ENCODE data around the gene SLC43A2.

DNA sequence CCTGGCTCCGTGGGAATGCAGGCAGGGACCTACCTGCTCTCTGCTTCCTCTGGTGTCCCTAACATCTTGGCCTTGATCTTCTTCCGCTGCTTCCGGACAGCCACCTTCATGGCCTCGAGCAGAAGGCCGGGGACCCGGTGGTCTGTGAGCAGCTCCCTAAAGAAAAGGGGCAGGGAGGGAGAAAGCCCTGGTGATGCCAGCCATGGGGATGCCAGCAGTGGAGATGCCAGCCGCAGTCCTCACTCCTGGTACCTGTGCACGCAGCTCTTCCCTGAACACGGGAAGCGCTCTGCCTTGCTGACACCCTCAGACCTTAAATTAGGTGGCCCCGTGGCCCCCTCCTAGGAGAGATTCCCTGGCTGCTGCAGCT lies 19.2 kb upstream of the SLC43A2 start:
- TF ChIP-seq, protein P1, sequence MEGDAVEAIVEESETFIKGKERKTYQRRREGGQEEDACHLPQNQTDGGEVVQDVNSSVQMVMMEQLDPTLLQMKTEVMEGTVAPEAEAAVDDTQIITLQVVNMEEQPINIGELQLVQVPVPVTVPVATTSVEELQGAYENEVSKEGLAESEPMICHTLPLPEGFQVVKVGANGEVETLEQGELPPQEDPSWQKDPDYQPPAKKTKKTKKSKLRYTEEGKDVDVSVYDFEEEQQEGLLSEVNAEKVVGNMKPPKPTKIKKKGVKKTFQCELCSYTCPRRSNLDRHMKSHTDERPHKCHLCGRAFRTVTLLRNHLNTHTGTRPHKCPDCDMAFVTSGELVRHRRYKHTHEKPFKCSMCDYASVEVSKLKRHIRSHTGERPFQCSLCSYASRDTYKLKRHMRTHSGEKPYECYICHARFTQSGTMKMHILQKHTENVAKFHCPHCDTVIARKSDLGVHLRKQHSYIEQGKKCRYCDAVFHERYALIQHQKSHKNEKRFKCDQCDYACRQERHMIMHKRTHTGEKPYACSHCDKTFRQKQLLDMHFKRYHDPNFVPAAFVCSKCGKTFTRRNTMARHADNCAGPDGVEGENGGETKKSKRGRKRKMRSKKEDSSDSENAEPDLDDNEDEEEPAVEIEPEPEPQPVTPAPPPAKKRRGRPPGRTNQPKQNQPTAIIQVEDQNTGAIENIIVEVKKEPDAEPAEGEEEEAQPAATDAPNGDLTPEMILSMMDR (conservative IDR thresholded peaks at IDR 0.05) = no peak
- no peak for TF ChIP-seq EZH2 (IDR thresholded peaks at IDR 0.05; ENCODE audit: low read depth)

Measured in PC-9 (cell line).